ENCODE data around the gene PLSCR5. TPM values are rescaled to one million over a fixed set of nuclear protein-coding genes. Genes with fewer than 3 reads are reported as not detected.

The PLSCR5 gene
- total and polyA plus RNA-seq, 2 experiments from 2014 or later: not detected

GRCh38 chr3:146546366-146546965, 58.7 kb downstream of the PLSCR5 start:
- Histone ChIP-seq H3K4me2 (ENCODE audit: unreplicated experiment) (no peak overlapping the region), H3K27ac (no peak overlapping the region), H3K9me2 (ENCODE audit: insufficient read depth) (no peaks in the 10 kb centered on the region), H3K9ac (no peak overlapping the region), H3K4me3 (no peak overlapping the region), H3K4me1 (ENCODE audit: insufficient read depth) (peaks cover 26% of the 10 kb centered on the region), H3K36me3 (ENCODE audit: low read depth) (no peaks in the 10 kb centered on the region), H3K9me3 (ENCODE audit: low read depth) (no peaks in the 10 kb centered on the region), H4K20me1 (ENCODE audit: insufficient read depth) (no peaks in the 10 kb centered on the region), H3K27me3 (replicated peaks; ENCODE audit: insufficient read depth) (no peaks in the 10 kb centered on the region), H3K79me2 (ENCODE audit: insufficient read depth) (peaks cover 7% of the 10 kb centered on the region; the same call in 1 of the 2 replicates), H3F3A (ENCODE audit: insufficient read depth) (peaks cover 6% of the 10 kb centered on the region; the same call in 1 of the 2 replicates), H2AFZ (no peak overlapping the region)
- no peak for DNase-seq
- TF ChIP-seq EZH2phosphoT487 (IDR thresholded peaks at IDR 0.05; ENCODE audit: insufficient read depth, low read depth) (no peak), EZH2 (IDR thresholded peaks at IDR 0.05; ENCODE audit: insufficient read depth, poor library complexity, severe bottlenecking) (no peak)
- in situ Hi-C loops (cut with MboI): no loop called here
- WGBS, 2 experiments (ENCODE audit: low coverage in 1 of 2, low lambda C conversion rate in 2 of 2, missing lambda C conversion rate in 2 of 2): 88 to 93% methylated on average over 1 of the region's 1 CpG

- TF ChIP-seq EZH2 (IDR thresholded peaks at IDR 0.05; ENCODE audit: insufficient read depth, poor library complexity, severe bottlenecking) (no peak), EZH2phosphoT487 (IDR thresholded peaks at IDR 0.05; ENCODE audit: insufficient read depth, low read depth) (no peak)
Observed at GRCh38 chr3:146544929-146545528, 60.1 kb downstream of the PLSCR5 start.

DNA sequence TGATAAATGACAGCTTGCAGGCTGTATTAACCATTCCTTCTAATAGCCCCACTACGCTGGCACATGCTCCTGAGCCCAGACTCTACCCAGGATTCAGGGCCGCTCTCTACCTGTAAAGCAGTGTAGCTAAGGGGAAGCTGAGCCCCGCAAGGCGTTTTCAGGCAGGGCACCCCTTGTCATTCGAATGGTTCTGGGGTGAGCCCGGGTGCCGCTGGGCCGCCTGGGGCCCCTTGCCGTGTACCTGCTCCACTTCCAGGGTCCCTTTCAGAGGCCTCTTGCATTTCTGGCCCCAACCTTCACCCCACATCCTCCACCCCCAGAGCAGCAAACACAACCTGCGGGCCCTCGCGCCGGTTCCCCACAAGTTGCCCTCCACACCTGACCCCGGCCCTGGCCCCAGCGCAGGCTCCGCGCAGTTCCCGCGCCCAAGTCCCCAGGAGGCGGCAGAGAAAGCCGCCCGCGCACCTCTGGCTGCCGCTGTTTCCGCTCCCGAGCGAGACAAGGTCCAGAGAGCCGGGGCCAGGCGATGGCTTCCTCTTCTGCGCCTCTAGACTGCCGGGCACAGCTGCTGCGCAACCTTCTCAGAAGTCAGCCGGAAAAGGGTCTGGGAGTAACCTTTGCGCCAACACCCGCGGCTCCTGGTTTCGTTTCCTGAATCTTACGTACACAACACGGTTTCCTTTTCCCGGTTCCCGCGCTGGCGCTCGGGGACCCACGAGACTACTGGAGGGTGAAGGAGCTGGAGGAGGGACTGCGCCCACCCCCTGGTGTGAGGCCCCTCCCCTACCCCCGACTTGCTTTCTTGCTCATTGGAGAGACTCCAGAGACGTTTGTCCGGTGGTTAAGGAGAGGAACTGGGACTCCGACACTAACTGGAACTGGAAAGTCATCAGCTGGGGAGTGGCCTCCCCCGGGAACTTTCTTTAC, 60.9 kb downstream of the PLSCR5 start, which contains the start of gene PLSCR1:
PLSCR1 (minus strand) TSS at position 606 of the 927 bp plus-strand sequence. CDS start 8,055 bp downstream, outside the sequence.
- WGBS, 2 experiments (ENCODE audit: low coverage in 1 of 2, low lambda C conversion rate in 2 of 2, missing lambda C conversion rate in 2 of 2): 1 to 2% methylated on average over 51 of the region's 51 CpGs
- Histone ChIP-seq H3K4me1 (ENCODE audit: insufficient read depth) (peaks cover 17% of the 10 kb centered on the region), H3K4me3 (peak within 1 kb of the TSS; percentile 94), H2AFZ (peak within 1 kb of the TSS; percentile 92), H3K27ac (peak within 1 kb of the TSS; percentile 83), H3K9me3 (ENCODE audit: low read depth) (no peaks in the 10 kb centered on the region), H3K9ac (peak within 1 kb of the TSS; percentile 90), H3K36me3 (ENCODE audit: low read depth) (no peaks in the 10 kb centered on the region), H3K79me2 (ENCODE audit: insufficient read depth) (peaks cover 10% of the 10 kb centered on the region; the same call in 1 of the 2 replicates), H3K27me3 (replicated peaks; ENCODE audit: insufficient read depth) (no peaks in the 10 kb centered on the region), H4K20me1 (ENCODE audit: insufficient read depth) (no peaks in the 10 kb centered on the region), H3K9me2 (ENCODE audit: insufficient read depth) (no peaks in the 10 kb centered on the region), H3F3A (ENCODE audit: insufficient read depth) (no peaks in the 10 kb centered on the region), H3K4me2 (ENCODE audit: unreplicated experiment) (peak within 1 kb of the TSS; percentile 93)
- TF ChIP-seq EZH2 (IDR thresholded peaks at IDR 0.05; ENCODE audit: insufficient read depth, poor library complexity, severe bottlenecking): no peak
- no peak for TF ChIP-seq EZH2phosphoT487 (IDR thresholded peaks at IDR 0.05; ENCODE audit: insufficient read depth, low read depth)
- in situ Hi-C loops (cut with MboI): no loop called here
- peak; percentile 92 for DNase-seq

More at GRCh38 chr3:146544929-146545528, 60.1 kb downstream of the PLSCR5 start:
- peak overlapping the region; percentile 92 for H2AFZ ChIP-seq
- H3K79me2 ChIP-seq (ENCODE audit: insufficient read depth): peaks cover 9% of the 10 kb centered on the region; the same call in 1 of the 2 replicates
- H3K27me3 ChIP-seq (replicated peaks; ENCODE audit: insufficient read depth): no peaks in the 10 kb centered on the region
- H3K27ac ChIP-seq: peak overlapping the region; percentile 83
- no peaks in the 10 kb centered on the region for H3K9me2 ChIP-seq (ENCODE audit: insufficient read depth)
- no peaks in the 10 kb centered on the region for H3K9me3 ChIP-seq (ENCODE audit: low read depth)
- peaks cover 17% of the 10 kb centered on the region for H3K4me1 ChIP-seq (ENCODE audit: insufficient read depth)
- DNase-seq: no peak
- peak overlapping the region; percentile 93 for H3K4me2 ChIP-seq (ENCODE audit: unreplicated experiment)
- no peaks in the 10 kb centered on the region for H4K20me1 ChIP-seq (ENCODE audit: insufficient read depth)
- 53 to 56% methylated on average over 8 of the region's 8 CpGs for WGBS, 2 experiments (ENCODE audit: low coverage in 1 of 2, low lambda C conversion rate in 2 of 2, missing lambda C conversion rate in 2 of 2)
- in situ Hi-C loops (cut with MboI): no loop called here
- H3K36me3 ChIP-seq (ENCODE audit: low read depth): no peaks in the 10 kb centered on the region
- peak overlapping the region; percentile 94 for H3K4me3 ChIP-seq
- H3F3A ChIP-seq (ENCODE audit: insufficient read depth): no peaks in the 10 kb centered on the region
- peak overlapping the region; percentile 90 for H3K9ac ChIP-seq

DNA sequence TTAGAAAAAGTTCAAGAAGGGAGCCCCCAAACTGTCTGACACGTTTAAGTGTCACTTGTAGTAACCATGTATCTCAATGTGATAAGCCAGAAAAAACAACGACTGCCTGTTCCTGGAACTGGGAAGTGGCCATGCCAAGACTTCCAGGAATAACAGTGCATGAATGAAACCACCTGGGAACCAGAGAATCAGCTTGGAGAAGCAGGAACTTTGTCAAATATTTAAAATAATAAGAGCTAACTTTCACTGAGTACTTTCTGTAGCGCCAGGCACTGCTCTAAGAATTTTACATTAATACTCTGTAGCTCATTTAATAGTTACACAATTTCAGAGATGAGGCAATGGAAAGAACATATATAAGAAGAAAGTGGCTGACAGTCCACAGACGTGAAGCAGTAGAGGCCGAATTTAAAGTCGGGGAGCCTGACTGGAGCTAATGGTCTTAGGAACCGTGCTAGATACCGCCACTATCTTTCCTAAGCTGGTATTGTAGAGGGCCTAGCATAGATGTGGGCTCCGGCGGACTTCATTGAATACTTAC, 61.6 kb downstream of the PLSCR5 start:
- 2 to 3% methylated on average over 10 of the region's 10 CpGs for WGBS, 2 experiments (ENCODE audit: low coverage in 1 of 2, low lambda C conversion rate in 2 of 2, missing lambda C conversion rate in 2 of 2)
- H3K4me2 ChIP-seq (ENCODE audit: unreplicated experiment): peak overlapping the region; percentile 93
- H3K27me3 ChIP-seq (replicated peaks; ENCODE audit: insufficient read depth): no peaks in the 10 kb centered on the region
- H3K4me3 ChIP-seq: peak overlapping the region; percentile 94
- in situ Hi-C loops (cut with MboI): no loop called here
- peaks cover 17% of the 10 kb centered on the region; the same call in 1 of the 2 replicates for H3K79me2 ChIP-seq (ENCODE audit: insufficient read depth)
- no peaks in the 10 kb centered on the region for H3F3A ChIP-seq (ENCODE audit: insufficient read depth)
- H3K9me3 ChIP-seq (ENCODE audit: low read depth): no peaks in the 10 kb centered on the region
- H3K36me3 ChIP-seq (ENCODE audit: low read depth): no peaks in the 10 kb centered on the region
- TF ChIP-seq EZH2 (IDR thresholded peaks at IDR 0.05; ENCODE audit: insufficient read depth, poor library complexity, severe bottlenecking) (no peak), EZH2phosphoT487 (IDR thresholded peaks at IDR 0.05; ENCODE audit: insufficient read depth, low read depth) (no peak)
- peak; percentile 65 for DNase-seq
- H3K4me1 ChIP-seq (ENCODE audit: insufficient read depth): peaks cover 17% of the 10 kb centered on the region
- no peaks in the 10 kb centered on the region for H3K9me2 ChIP-seq (ENCODE audit: insufficient read depth)
- no peaks in the 10 kb centered on the region for H4K20me1 ChIP-seq (ENCODE audit: insufficient read depth)
- H2AFZ ChIP-seq: peak overlapping the region; percentile 92
- peak overlapping the region; percentile 90 for H3K9ac ChIP-seq
- H3K27ac ChIP-seq: peak overlapping the region; percentile 83
